GM04504 (cell line): ENCODE measurements around the gene CNTN1.

Source experiments
- DNase-seq: peaks from one replicate; pipeline ENCODE4 v3.0.0-alpha.2; 2012; ENCODE audit warnings: low read depth

CNTN1 gene

DNA sequence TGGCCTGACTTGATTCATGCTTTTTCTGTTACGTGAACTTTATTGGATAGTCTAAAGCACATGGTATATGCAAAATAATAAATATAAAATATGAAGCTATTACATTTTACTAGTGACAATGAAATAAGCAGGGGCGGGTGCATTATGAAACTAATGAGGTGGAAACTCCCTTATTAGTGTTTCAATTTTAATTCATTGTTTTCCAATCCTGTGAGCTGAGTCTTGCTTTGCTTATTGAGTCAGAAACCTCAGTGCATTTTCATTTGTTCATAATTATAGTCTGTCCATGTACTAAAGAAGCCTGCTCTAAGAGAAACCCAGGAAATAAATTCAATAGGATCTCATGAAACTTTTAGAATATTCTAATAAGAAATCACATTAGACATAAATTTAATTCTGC lies 78.5 kb downstream of the CNTN1 start:
- DNase-seq: no peak

DNA sequence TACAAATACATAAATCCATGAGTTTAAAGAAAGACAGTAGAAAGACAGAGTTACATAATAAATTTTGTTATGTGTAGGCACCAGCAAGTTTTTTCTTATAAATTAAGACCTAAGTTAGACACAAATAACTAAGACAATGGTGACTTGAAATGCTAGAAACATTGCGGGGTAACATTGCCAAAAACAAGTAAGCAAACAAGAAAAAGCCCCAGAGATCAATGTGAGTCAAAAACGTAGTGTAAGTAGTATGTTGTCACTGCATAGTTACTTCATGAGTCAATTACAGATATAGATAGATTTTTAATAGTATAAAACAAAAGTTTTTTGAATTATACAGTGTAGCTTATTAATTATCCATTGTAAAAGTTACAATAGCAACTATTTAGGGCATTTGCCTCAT lies 83.4 kb downstream of the CNTN1 start:
- no peak for DNase-seq

DNA sequence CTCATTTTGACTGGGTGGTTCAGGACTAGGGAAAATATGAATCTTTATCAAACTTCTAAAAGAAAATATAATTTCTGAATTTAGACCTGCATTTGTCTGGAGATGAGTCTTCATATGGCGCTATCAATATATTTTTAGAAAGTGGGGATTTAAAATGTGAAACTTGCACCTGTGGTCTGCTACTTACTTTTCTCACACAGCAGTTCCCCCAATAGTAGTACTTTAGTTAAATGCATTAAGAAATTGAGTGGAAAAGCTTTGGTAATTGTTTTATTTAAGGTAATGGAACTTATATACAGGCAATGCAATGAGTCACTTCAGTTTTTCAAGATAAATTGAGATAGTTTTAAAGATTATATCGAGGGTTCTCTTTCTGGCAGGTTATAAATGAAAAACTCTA lies 91.9 kb downstream of the CNTN1 start:
- no peak for DNase-seq

DNA sequence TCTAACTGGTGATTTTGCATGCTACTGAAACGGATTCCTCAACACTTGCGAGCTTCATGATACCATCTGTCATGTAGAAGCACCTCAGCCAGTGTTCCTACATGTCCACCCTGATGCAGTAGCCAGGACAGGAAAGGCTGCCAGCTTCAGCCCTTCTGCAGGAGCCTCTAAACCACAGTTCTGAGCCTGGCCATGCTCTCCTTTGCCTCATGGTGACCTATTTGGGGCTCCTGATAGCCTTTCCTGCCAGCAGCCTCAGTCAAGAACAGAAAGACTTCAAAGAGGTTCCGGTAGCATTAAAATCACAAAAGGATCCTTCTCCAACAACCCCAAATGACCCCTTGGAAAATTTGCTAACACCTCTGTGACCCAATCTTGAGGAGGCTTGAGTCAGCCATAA lies 96.0 kb downstream of the CNTN1 start:
- DNase-seq: no peak

DNA sequence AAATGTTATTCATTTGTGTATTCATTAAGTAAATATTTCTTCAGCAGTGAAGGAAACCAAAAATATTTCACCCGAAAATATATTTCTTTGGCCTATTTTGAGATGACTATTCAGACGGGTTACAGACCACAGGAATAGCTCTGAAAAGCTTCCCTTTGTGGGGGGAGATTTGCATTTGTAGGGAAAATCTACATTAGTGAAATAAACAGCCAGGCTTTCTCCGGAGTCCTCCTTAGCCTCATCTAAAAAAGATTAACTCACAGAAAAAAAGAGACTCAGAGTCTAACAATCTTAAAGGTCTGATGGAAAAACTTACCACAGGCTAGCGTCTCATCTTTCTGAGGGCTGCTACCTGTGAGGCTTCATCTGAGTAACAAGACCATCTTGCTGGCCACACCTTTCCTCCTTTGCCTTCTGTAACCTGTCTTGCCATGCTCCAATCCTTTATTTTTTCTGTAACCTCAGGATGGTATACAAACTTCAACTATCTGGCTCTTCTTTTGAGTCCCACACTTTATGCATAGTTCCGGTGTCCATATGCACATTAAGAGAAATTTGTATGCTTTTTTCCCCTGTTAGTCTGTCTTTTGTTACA lies 100.7 kb downstream of the CNTN1 start:
- no peak for DNase-seq

DNA sequence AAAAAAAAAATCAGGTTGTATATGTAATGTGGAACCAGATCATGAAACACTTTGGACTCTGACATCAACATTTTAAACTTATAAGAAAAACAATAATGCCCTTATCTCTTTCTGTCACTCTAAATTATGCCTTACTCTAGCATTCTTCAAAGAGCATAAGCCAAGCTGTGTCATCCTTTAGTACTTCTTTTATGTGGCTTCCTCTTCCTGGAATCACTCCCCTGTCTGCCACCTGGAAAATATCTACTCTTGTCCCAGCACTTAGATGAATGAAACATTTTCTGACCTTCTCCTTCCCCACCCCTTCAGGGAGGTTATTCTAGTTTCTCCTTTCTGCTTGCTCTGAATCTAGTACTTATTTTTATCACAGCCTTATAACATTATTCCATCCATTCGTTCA lies 101.2 kb downstream of the CNTN1 start:
- no peak for DNase-seq

DNA sequence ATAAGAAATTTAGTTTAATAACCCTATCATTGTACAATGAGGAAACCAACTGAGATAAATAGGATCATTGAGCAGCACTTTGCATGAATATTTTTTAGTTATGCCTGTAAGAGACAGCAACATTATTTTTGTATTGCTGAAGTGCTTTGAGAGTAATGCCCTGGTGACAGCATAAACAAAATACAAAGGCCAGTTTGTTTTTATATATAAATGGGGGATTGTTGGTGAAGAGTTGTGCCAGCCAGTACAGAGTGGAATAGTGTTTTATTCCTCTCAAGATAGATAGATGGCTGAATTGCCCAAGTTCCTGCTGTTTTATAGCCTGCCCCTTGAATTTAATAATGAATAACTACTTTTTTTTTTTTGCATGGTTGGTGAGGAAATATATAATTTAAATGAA lies 101.8 kb downstream of the CNTN1 start:
- no peak for DNase-seq

DNA sequence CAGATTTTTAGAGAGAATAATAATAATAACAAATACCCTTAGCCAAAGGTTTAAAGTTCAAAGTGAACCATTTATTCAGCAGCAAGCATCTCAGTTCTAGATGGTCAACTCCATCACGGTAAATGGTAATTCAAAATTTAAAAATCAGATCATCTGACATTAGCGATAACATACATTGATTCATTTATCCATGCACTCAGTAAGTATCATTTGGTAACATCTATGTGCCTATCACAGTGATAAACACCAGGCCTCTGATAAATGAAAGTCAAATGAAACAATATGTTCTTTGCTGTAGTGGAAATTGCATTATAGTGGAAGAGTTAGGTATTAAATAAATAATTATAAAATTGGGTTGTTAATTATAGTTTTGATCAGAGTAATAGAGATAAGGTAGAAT lies 108.8 kb downstream of the CNTN1 start:
- DNase-seq: no peak

DNA sequence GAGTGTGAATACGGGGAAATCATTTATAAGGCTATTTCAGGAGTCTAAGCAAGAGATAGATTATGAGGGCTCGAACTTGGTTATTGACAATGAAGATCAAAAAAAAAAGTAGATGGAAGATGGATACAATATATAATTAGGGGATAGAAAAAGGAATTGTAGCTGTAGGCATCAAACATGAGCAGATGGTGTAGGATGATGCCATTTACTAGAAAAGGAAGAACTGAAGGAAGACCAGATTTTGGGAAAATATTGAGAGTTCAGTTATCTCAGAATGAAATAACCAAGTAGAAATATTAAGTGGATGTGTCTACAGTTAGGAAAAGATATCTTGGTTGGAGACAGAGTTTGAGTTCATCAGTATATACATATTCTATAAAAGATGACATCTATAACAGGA lies 109.6 kb downstream of the CNTN1 start:
- DNase-seq: no peak

DNA sequence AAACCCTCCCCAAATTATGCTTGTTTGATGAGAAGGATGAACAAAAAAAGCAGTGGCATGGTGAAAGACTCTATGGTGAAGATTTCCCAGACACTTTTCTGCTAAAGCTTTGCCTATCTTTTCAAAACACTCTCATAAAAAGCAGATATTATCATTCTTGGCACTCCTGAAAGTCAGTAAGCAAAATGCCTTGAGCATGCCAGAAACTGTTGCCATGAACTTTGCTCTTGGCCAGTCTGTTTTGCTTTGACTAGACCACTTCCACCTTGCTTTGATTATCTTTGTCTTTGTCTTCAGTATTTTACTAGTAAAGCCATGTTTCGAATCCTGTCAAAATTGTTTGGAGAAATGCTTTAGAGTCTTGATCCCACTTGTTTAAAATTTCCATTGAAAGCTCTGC lies 110.4 kb downstream of the CNTN1 start:
- no peak for DNase-seq

DNA sequence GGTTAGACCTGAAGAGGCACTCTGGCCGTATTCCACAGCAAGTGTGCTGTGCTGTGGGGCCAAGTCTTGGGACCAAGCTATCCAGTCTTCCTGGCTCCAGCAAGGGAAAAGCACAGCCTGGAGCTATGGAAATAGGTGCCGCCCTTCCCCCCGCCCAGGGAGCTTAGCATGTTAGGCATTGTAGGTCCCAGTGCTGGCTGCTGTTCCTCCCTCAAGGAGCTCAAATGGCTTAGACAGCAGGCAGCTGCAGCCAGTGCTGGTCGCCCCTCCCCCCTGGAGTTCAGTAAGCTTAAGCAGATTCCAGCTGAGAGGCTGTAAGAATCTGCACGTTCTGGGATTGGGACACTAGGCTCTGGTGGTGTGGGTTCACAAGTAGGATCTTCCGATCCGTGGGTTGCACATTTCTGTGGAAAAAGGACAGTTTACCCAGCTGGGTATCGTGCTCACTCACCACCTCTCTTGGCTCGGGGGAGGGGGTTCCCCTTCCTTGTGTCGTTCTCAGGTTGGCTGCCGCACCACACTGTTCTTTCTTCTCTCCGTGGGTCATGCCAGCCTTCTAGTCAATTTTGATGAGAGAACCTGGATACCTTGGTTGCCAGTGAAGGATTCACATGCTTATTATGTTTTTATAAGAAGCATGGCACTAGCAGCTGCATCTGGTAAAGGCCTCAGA lies 127.3 kb downstream of the CNTN1 start:
- no peak for DNase-seq

DNA sequence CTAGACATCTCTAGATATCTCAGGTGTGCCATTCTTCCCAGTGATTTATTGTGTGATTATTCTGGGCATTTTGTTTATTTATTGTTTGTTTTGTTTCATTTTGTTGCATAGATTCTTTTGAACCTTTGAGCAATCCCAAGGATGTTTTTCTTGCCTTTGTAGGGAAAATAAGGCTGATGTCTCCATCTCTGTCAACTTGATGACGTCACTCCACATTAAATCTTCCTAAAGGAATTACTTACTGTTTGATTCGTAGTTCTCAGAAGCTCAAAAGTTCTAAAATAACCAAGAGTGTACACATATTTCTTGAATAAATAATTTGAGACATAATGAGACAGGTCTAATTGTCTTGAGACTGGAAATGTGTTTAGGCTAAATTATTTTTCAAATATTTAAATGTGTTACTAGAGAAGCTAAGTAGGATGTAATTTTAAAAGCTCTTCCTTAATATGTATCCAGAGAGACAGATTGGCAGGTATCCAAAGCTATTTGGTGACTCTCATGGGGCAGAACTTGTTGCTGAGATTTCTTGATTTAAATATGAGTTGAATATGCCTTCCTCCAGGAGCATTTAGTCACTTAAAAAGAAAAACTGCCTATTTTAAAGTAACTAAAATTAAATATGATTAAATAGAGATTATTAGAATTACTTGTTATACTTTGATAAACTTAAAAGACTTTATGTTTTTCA lies 128.7 kb downstream of the CNTN1 start:
- DNase-seq: no peak

DNA sequence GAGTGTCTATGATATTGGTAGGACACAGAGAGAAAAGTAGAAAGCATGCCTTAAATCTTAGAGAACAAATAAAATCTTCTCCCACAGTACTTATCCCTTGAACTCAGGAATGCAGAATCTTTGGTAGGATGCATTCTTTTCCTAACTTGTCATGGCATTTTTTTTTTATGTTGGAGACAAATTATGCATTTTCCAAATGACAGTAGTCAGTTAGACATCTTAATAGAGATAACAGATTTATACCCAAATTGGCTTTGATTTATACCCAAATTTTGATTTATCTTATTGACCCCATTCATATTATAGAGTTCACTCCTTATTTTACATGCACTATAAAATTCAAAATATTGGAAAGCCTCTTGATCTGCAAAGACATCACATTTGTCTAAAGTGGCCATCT lies 132.9 kb downstream of the CNTN1 start:
- no peak for DNase-seq

DNA sequence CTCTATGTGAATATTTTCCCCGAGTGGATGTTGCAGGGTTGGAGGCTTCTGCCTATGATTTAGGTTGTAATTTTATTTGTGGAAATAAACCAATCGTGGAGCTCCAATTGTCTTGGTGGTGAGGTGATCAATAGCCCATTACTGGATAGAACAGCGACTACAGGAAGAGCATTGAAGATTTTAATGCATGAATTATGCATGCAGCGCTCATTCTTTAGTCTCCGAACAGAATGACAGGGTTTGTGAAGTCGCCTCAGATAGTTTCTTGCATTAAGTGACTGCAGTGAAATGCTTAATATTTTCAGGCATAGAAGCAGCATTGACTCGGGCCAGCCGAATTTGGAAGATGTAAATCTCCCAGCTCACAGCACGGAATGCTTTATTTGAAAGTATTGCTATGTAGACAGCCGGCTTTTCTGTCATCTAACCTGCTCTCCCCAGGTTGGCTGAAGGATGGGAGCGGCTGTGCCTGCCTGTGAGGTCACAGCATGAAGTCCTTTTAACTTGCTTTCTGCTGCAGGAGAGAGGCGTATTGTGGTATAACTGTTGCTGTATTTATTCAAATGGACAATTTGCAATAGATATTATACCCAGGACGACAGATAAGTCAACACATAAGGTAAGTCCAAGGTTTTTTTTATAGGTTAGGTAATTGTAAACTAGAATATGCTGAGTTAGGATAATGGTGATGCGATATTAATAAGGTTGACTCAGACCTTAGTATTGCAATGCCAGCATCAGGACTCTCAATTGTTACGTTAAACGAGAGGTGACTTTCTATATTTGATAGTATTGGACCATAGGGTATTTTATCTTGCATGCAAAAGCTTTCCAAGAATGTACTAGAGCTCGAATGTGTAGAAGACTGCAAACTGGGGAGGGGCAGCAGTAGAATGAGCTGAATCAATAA lies 135.7 kb downstream of the CNTN1 start:
- DNase-seq: no peak

DNA sequence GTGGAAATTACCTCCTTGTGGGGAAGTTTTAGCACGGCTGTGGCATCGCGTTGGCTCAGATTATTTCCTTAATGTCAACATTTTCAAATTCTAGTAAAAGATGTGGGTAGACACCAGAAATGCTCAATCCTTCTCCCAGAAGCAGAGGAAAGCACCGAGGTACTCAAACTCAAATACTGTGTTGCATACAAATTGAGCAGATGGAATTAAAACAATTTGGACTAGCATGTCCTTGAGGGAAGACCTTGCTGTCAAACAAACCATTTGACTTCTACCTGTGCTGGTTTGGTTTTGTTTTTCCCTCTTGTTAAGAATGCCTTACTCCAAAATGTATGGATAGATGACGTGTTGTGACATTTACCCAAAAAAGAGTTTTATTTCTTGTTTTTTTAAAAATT lies 136.4 kb downstream of the CNTN1 start:
- DNase-seq: no peak

DNA sequence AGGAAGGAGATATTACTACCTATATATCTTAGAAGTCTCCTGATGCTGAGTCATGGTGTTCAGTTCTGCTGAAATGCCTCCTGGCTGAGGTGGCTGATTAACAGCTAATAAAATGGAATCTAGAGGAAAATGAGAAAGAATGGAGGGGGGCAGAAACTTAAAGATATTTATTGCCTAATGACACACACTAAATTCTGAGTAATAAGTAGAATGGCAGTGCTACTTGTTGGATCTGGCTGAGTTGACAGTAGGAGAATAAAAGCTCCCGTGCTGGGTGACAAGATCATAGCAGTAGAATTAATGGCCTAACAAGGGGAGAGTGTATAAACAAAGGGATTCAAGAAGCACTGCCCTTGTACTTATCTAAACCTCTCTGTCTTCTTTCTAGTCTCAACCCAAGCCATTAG lies 137.5 kb downstream of the CNTN1 start:
- no peak for DNase-seq

DNA sequence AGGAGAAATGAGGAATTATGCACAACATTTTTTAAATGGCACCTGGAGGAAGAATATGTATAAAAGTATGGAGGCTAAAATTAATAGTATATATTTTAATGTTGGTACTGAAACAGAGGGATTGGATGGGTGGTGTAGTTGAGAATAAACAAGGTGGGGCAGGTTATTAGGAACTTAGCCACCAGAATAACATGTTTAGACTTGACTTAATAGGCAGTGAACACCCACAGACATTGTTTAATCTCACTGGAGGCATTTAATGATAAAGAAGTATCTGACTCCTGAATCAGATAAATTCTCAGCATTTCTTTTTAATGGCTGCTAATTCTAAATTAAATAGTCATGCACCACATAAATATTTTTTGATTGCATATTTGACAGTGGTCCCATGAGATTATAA lies 139.7 kb downstream of the CNTN1 start:
- no peak for DNase-seq

DNA sequence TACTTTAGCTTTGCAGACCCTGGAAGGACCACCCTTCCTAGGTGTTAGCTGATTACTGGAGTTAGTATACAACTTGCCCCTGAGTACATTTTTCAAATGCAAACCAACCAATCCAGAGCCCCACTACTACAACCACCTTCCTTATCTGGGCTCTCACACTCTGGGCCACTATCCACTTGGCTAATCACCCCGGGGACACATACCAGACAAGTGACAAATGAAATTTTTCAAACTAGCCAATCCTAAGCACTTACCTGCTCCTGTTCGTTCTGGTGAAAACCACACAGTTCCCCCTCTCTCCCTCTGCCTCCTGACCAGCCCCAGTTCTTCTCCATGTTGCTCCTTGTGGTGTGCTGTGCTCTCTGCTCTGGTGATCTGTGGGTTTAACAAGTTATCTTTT lies 140.4 kb downstream of the CNTN1 start:
- DNase-seq: no peak

DNA sequence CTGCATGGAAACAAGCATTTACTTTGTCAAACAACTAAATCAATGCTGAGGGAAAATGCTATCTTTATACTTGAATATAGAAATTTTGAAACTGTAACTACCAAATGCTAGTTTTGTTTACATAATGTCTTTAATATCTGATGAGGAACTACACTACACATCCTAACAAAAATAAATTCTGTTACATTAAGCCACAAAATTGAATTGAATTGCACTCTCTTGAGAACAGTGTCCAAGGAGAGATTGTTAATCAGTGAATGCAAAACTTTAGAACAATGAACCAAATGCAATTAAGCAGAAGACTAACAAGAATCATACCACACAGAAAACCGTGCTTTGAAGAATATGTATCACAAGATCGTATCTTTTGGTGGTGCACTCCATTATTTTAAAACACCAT lies 141.6 kb downstream of the CNTN1 start:
- DNase-seq: no peak

DNA sequence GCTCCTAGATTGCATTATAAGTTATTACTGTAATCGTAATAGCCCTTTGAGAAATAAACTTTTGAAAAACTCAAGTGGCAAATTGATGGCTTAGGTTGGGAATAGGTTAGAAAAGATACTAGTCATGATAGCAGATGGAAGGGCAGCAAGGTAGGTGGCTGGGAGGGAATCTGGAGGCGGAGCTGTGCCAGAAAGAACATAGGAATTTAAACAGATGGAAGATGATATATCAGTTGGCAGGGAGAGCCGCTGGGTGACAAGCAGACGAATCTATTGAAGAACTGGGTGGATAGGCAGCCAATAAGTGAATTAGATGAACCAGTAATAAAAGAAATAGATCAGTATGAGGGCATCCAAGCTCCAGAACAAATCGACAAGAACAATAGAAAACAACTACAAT lies 142.1 kb downstream of the CNTN1 start:
- no peak for DNase-seq

DNA sequence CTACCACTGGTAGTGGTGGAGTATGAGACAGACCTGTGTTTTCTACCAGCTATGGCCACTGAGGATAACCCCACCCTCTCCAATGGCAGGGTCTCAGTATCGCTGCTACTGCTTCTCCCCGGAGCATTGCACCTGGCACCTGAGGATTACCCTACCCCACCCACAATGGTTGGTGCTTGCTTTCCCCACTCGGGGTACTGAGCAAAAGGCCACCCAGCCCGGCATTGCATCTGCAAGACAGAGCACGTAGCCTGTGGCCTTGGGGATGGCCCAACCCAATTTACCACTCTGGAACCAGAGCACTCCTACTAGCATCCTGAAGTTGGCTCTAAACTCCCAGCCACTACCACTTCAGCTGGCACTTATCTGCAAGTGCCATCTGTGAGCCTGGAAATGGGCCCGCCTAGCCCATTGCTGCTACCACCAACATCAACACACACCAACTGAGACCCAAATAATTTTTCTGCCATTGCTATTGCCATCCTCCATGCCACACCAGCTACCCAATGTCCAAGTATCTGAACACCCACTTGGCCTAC lies 145.7 kb downstream of the CNTN1 start:
- no peak for DNase-seq

DNA sequence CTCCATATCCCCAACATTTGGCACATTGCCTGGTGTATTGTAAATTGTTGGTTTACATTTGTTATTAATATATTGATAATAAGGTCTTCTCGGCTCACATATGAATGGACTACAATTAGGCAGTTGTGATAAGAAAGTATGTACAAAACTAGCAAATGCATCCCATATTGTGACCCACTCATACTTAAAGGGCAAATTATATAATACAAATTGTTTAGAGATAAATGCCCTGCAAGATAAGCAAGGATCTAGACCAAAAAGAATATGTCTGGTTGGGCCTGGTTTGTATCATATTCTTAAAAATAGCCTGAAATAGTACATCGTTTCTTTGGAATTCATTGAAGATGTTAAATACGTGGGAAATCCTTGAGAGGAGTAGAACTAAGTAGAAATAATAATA lies 151.3 kb downstream of the CNTN1 start:
- no peak for DNase-seq
